CD14-positive monocyte (primary cell): Measurements from ENCODE around the gene CCDC97. TPM values are rescaled to one million over a fixed set of nuclear protein-coding genes. Genes with fewer than 3 reads are reported as not detected.
A peak's percentile ranks its signal among the peaks of the same experiment; 100 is the strongest.

Source experiments
- DNase-seq, 3 donors: peaks; one replicate each; pipeline ENCODE4 v3.0.0-alpha.2; 2011 to 2022
- H2AFZ ChIP-seq: 2 replicates; pipeline ENCODE4 v1.6.0; 2012; ENCODE audit warnings: mild to moderate bottlenecking, low read depth, low read length, inconsistent platforms; ENCODE audit not compliant: insufficient read depth, poor library complexity, severe bottlenecking
- H3K27ac ChIP-seq, 2 donors: 1 replicate in 1 of 2; 2 replicates in 1 of 2; pipeline ENCODE4 v1.5.1; 2012 to 2013; ENCODE audit warnings: low read length in 2 of 2, control low read depth in 1 of 2, inconsistent platforms in 1 of 2, low read depth in 1 of 2, mild to moderate bottlenecking in 1 of 2
- H3K27me3 ChIP-seq, 2 donors: one replicate each; pipeline versions ENCODE4 v1.6.0 to v1.6.1; 2011 to 2013; ENCODE audit warnings: low read length in 2 of 2; ENCODE audit not compliant: control insufficient read depth in 2 of 2, insufficient read depth in 2 of 2
- H3K36me3 ChIP-seq, 2 donors: replicated peaks in 1 of 2; 1 replicate in 1 of 2; 2 replicates in 1 of 2; pipeline versions ENCODE4 v1.5.1 to v1.6.1; 2012 to 2013; ENCODE audit warnings: low read length in 2 of 2, control low read depth in 1 of 2, inconsistent platforms in 1 of 2, mild to moderate bottlenecking in 1 of 2; ENCODE audit not compliant: insufficient read depth in 2 of 2, control insufficient read depth in 1 of 2
- H3K4me1 ChIP-seq, 2 donors: 1 replicate in 1 of 2; 2 replicates in 1 of 2; pipeline versions ENCODE4 v1.5.1 to v1.6.1; 2012 to 2013; ENCODE audit warnings: low read length in 2 of 2, control low read depth in 1 of 2, inconsistent platforms in 1 of 2, mild to moderate bottlenecking in 1 of 2, moderate library complexity in 1 of 2; ENCODE audit not compliant: insufficient read depth in 2 of 2, control insufficient read depth in 1 of 2
- H3K4me2 ChIP-seq: replicated peaks from 2 replicates; pipeline ENCODE3; 2012; ENCODE audit warnings: low read length, moderate library complexity, mild to moderate bottlenecking; ENCODE audit not compliant: poor library complexity, severe bottlenecking; ENCODE audit errors: extremely low read depth
- H3K4me3 ChIP-seq, 3 experiments: fragments of 200-600 bp in 1 of 3; sonication (generic) in 1 of 3; replicated peaks in 1 of 3; 1 replicate in 2 of 3; 2 replicates in 1 of 3; pipeline ENCODE4 v1.5.1; 2011 to 2013; ENCODE audit warnings: low read length in 3 of 3, mild to moderate bottlenecking in 3 of 3, control low read depth in 2 of 3, low read depth in 2 of 3, inconsistent platforms in 1 of 3, moderate library complexity in 1 of 3
- H3K79me2 ChIP-seq: 2 replicates; pipeline ENCODE4 v1.6.0; 2012; ENCODE audit warnings: mild to moderate bottlenecking, control low read depth, inconsistent platforms, low read length, moderate library complexity; ENCODE audit not compliant: insufficient read depth
- H3K9ac ChIP-seq: 2 replicates; pipeline ENCODE4 v1.6.0; 2017; ENCODE audit warnings: low read length, mild to moderate bottlenecking; ENCODE audit not compliant: insufficient read depth, poor library complexity, severe bottlenecking
- H3K9me3 ChIP-seq, 2 donors: replicated peaks in 1 of 2; 1 replicate in 1 of 2; 2 replicates in 1 of 2; pipeline versions ENCODE4 v1.5.1 to v1.6.1; 2012 to 2013; ENCODE audit warnings: low read length in 2 of 2, control low read depth in 1 of 2; ENCODE audit not compliant: control insufficient read depth in 1 of 2, insufficient read depth in 1 of 2
- H4K20me1 ChIP-seq: 2 replicates; pipeline ENCODE4 v1.6.0; 2012; ENCODE audit warnings: mild to moderate bottlenecking, low read length, control low read depth, moderate library complexity; ENCODE audit not compliant: insufficient read depth
- H3K27ac Mint-ChIP-seq, 7 donors: one replicate each; pipeline ENCODE4 v1.8.0; 2020; ENCODE audit warnings: mild to moderate bottlenecking in 7 of 7, mixed read lengths in 7 of 7, moderate library complexity in 6 of 7, inconsistent platforms in 2 of 7
- H3K27me3 Mint-ChIP-seq, 3 donors: one replicate each; pipeline ENCODE4 v1.8.0; 2021 to 2022; ENCODE audit warnings: low read depth in 3 of 3, mild to moderate bottlenecking in 3 of 3, mixed read lengths in 3 of 3, moderate library complexity in 3 of 3, inconsistent platforms in 1 of 3
- H3K36me3 Mint-ChIP-seq, 2 donors: one replicate each; pipeline ENCODE4 v1.8.0; 2020; ENCODE audit warnings: mixed read lengths in 2 of 2, inconsistent platforms in 1 of 2, mild to moderate bottlenecking in 1 of 2
- H3K4me1 Mint-ChIP-seq: one replicate; pipeline ENCODE4 v1.8.0; 2020; ENCODE audit warnings: mild to moderate bottlenecking, mixed read lengths
- H3K4me3 Mint-ChIP-seq, 2 donors: one replicate each; pipeline ENCODE4 v1.8.0; 2020; ENCODE audit warnings: mild to moderate bottlenecking in 2 of 2, mixed read lengths in 2 of 2, moderate library complexity in 1 of 2
- H3K9me3 Mint-ChIP-seq, 7 donors: one replicate each; pipeline ENCODE4 v1.8.0; 2020 to 2022; ENCODE audit warnings: mixed read lengths in 7 of 7, mild to moderate bottlenecking in 6 of 7, moderate library complexity in 6 of 7, inconsistent platforms in 2 of 7
- WGBS: methylation state at CpG from one replicate; pipeline ENCODE4 v1.1.5; 2013; ENCODE audit warnings: missing lambda C conversion rate; ENCODE audit not compliant: insufficient coverage; 5-methylcytosine and 5-hydroxymethylcytosine counted together
- intact Hi-C, 2 donors: fragments of 100-400 bp; cut with micrococcal nuclease; formaldehyde crosslinking; loops; one replicate each; pipeline versions ENCODE4 v1.15.0 to v1.15.1; 2023
- polyA plus RNA-seq, 3 donors: library from polyadenylated mRNA; depleted of rRNA in 1 of 3; unstranded in 2 of 3; stranded (reverse) in 1 of 3; fragments of 300-500 nt in 2 of 3; fragments of >200 nt in 1 of 3; fragmentation: Illumina TruSeq in 2 of 3; gene quantifications; 1 replicate in 2 of 3; 2 replicates in 1 of 3; pipeline ENCODE4 v1.2.3, GENCODE V29; 2012 to 2021
- TF ChIP-seq, protein P1 (sequence below): fragments of 200-600 bp; IDR thresholded peaks from one replicate; pipeline ENCODE4 v1.8.0; 2022; ENCODE audit warnings: antibody characterized with exemption, mild to moderate bottlenecking

Gene CCDC97
- polyA plus RNA-seq, 3 donors: 6.1 to 13.0 (median 8.8) TPM

DNA sequence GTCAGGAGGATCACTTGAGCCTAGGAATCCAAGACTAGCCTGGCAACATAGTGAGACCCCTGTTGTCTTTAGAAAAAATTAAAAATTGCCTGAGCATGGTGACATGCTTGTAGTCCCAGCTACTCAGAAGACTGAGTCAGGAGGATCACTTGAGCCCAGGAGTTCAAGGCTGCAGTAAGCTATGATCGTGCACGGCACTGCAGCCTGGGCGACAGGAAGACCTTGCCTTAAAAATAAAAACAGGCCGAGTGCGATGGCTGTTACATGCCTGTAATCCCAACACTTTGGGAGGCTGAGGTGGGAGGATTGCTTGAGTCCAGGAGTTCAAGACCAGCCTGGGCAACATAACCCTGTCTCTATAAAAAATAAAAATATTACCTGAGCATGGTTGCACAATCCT, 40.4 kb upstream of the CCDC97 start:
- H3K4me1 Mint-ChIP-seq: peaks cover 23% of the 10 kb centered on the region
- WGBS: 100% methylated on average over 3 of the region's 5 CpGs
- Histone ChIP-seq H3K27me3 (no peaks in the 10 kb centered on the region), H3K4me2 (no peak overlapping the region), H3K79me2 (peaks cover 94% of the 10 kb centered on the region), H2AFZ (no peak overlapping the region), H3K4me1 (peaks cover 20 to 21% of the 10 kb centered on the region in 2 donors), H3K27ac (peak overlapping the region in 1 of 2 donors; percentile 4), H3K4me3 (no peak overlapping the region), H4K20me1 (peaks cover 77% of the 10 kb centered on the region), H3K9ac (no peak overlapping the region), H3K36me3 (peaks cover 65 to 78% of the 10 kb centered on the region in 2 donors), H3K9me3 (no peaks in the 10 kb centered on the region)
- peaks cover 0 to 2% (median 0%) of the 10 kb centered on the region in 3 donors for H3K27me3 Mint-ChIP-seq
- no peak overlapping the region for H3K4me3 Mint-ChIP-seq
- intact Hi-C loops: loop anchor here (5.0 to 10.0 kb wide), 2 partner anchors 38 to 165 kb away; partner anchors contain the start of gene DMAC2 (in 1 of the 2)
- TF ChIP-seq, protein P1, sequence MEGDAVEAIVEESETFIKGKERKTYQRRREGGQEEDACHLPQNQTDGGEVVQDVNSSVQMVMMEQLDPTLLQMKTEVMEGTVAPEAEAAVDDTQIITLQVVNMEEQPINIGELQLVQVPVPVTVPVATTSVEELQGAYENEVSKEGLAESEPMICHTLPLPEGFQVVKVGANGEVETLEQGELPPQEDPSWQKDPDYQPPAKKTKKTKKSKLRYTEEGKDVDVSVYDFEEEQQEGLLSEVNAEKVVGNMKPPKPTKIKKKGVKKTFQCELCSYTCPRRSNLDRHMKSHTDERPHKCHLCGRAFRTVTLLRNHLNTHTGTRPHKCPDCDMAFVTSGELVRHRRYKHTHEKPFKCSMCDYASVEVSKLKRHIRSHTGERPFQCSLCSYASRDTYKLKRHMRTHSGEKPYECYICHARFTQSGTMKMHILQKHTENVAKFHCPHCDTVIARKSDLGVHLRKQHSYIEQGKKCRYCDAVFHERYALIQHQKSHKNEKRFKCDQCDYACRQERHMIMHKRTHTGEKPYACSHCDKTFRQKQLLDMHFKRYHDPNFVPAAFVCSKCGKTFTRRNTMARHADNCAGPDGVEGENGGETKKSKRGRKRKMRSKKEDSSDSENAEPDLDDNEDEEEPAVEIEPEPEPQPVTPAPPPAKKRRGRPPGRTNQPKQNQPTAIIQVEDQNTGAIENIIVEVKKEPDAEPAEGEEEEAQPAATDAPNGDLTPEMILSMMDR: no peak
- no peaks in the 10 kb centered on the region for H3K9me3 Mint-ChIP-seq
- H3K27ac Mint-ChIP-seq: peak overlapping the region in 1 of 7 donors; percentile 26
- no peak for DNase-seq
- H3K36me3 Mint-ChIP-seq: peaks cover 66 to 72% of the 10 kb centered on the region in 2 donors

DNA sequence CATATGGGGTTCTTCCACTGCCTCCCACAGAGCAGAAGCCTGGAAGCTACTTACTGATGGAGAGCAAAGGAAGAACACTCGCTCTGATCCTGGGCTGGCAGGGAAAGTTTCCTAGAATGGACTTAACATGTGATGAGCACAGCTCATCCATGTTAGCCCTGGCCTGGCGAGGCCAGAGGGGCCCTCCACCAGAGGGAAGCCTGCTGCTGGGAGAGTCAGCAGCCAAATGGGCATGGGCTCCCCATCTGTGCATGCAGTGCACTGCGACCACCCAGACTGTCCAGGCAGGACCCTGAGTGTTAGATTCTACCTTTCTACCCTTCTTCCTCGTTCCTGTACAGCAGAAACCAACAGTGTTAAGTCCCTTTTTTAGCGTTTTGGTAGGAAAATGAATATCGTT, 36.9 kb upstream of the CCDC97 start:
- Mint-ChIP-seq H3K27ac (peak overlapping the region in 2 of 7 donors; percentile 38 to 47), H3K9me3 (no peaks in the 10 kb centered on the region), H3K4me1 (no peaks in the 10 kb centered on the region)

More for the DNA sequence above, 36.9 kb upstream of the CCDC97 start:
- WGBS: 100% methylated on average over 2 of the region's 6 CpGs
- H3K79me2 ChIP-seq: peaks cover 73% of the 10 kb centered on the region
- DNase-seq: no peak
- Mint-ChIP-seq H3K27me3 (peaks cover 0 to 1% (median 0%) of the 10 kb centered on the region in 3 donors), H3K4me3 (no peak overlapping the region), H3K36me3 (peaks cover 87 to 98% of the 10 kb centered on the region in 2 donors)
- no peaks in the 10 kb centered on the region for H3K9me3 ChIP-seq
- H3K36me3 ChIP-seq: peaks cover 91 to 99% of the 10 kb centered on the region in 2 donors
- no peak overlapping the region for H3K4me3 ChIP-seq
- H3K27me3 ChIP-seq: no peaks in the 10 kb centered on the region
- no peak overlapping the region for H2AFZ ChIP-seq
- TF ChIP-seq, protein P1: no peak
- H3K4me1 ChIP-seq: peaks cover 0 to 2% of the 10 kb centered on the region in 2 donors
- H3K27ac ChIP-seq: peak overlapping the region in 1 of 2 donors; percentile 40
- H4K20me1 ChIP-seq: peaks cover 89% of the 10 kb centered on the region
- intact Hi-C loops: no loop called here
- H3K9ac ChIP-seq: no peak overlapping the region
- H3K4me2 ChIP-seq: no peak overlapping the region
